GM23338 (cell line): ENCODE data around the gene SMARCE1.

Experiments
- CREB1 ChIP-seq: fragments of 250-450 bp; sonication (Bioruptor Pico); IDR thresholded peaks from 2 replicates; pipeline ENCODE4 v1.5.0; 2020; ENCODE audit warnings: low read depth, mild to moderate bottlenecking, moderate library complexity
- CTCF ChIP-seq, 2 experiments: fragments of 200-600 bp in 1 of 2; sonication (generic) in 1 of 2; conservative IDR thresholded peaks; 2 replicates each; pipeline versions ENCODE4 v1.5.1 to v1.6.1; 2016 to 2017; ENCODE audit warnings: antibody characterized with exemption in 2 of 2, low read depth in 2 of 2, mild to moderate bottlenecking in 2 of 2, moderate library complexity in 1 of 2
- EZH2 ChIP-seq: fragments of 200-600 bp; sonication (generic); IDR thresholded peaks from one replicate; pipeline ENCODE4 v1.8.0; 2017; ENCODE audit warnings: antibody characterized with exemption, mild to moderate bottlenecking, low read depth; ENCODE audit not compliant: unreplicated experiment
- POLR2AphosphoS5 ChIP-seq: IDR thresholded peaks from 2 replicates; pipeline ENCODE4 v1.6.1; 2016; ENCODE audit warnings: antibody characterized with exemption, low read depth
- REST ChIP-seq: IDR thresholded peaks from one replicate; pipeline ENCODE4 v1.6.1; 2018; ENCODE audit warnings: antibody characterized with exemption; ENCODE audit not compliant: unreplicated experiment
- ZNF114 ChIP-seq: fragments of 250-450 bp; sonication (Bioruptor Pico); IDR thresholded peaks from 2 replicates; pipeline ENCODE4 v1.5.0; 2020; ENCODE audit warnings: mild to moderate bottlenecking, moderate library complexity
- ZNF331 ChIP-seq: fragments of 250-450 bp; sonication (Bioruptor Pico); IDR thresholded peaks from 2 replicates; pipeline ENCODE4 v1.5.0; 2020; ENCODE audit warnings: low read depth, mild to moderate bottlenecking, moderate library complexity

- TF ChIP-seq POLR2AphosphoS5 (no peak), CTCF (conservative IDR thresholded peaks at IDR 0.05; ENCODE audit: low read depth in 2 of 2) (no peak), EZH2 (no peak), REST (no peak), CREB1 (CRISPR knock-in tag) (no peak), ZNF114 (CRISPR knock-in tag) (no peak), ZNF331 (CRISPR knock-in tag) (no peak)
These were observed 40.9 kb downstream of the SMARCE1 start for GRCh38 chr17:40606548-40607353.
